Activated CD8-positive, alpha-beta T cell treated with anti-CD3 and anti-CD28 coated beads for 36 hours (primary cell): ENCODE data around the gene LRFN3. TPM values are rescaled to one million over a fixed set of nuclear protein-coding genes. Genes with fewer than 3 reads are reported as not detected.
A peak's percentile ranks its signal among the peaks of the same experiment; 100 is the strongest.

ENCODE experiments used
- ATAC-seq: fragments of 200-7000 bp; cut with Tn5 transposase; one replicate; pipeline ENCODE4 v1.10.0; 2021; ENCODE audit warnings: mild to moderate bottlenecking, moderate library complexity
- CTCF ChIA-PET: fragments of 350-600 bp; sonication (Branson Sonifier 250); formaldehyde crosslinking; loops from one replicate; lab custom pipeline; 2021; ENCODE audit warnings: antibody characterized with exemption; lab: Charles Lee
- POLR2A ChIA-PET: fragments of 350-600 bp; sonication (Branson Sonifier 250); formaldehyde crosslinking; loops from one replicate; lab custom pipeline; 2021; ENCODE audit warnings: antibody characterized with exemption; lab: Charles Lee
- DNase-seq: peaks from one replicate; pipeline ENCODE4 v3.0.0-alpha.2; 2020
- H3K27ac Mint-ChIP-seq: one replicate; pipeline ENCODE4 v1.8.0; 2021; ENCODE audit warnings: mild to moderate bottlenecking, mixed read lengths
- H3K27me3 Mint-ChIP-seq: one replicate; pipeline ENCODE4 v1.8.0; 2021; ENCODE audit warnings: mixed read lengths
- H3K36me3 Mint-ChIP-seq: one replicate; pipeline ENCODE4 v1.8.0; 2021; ENCODE audit warnings: low read depth, mixed read lengths
- H3K4me1 Mint-ChIP-seq: one replicate; pipeline ENCODE4 v1.8.0; 2021; ENCODE audit warnings: low read depth, mixed read lengths
- H3K4me3 Mint-ChIP-seq: one replicate; pipeline ENCODE4 v1.8.0; 2021; ENCODE audit warnings: mild to moderate bottlenecking, moderate library complexity, mixed read lengths
- H3K9me3 Mint-ChIP-seq: one replicate; pipeline ENCODE4 v1.8.0; 2021; ENCODE audit warnings: mixed read lengths
- CTCF ChIP-seq: fragments of 200-600 bp; IDR thresholded peaks from one replicate; pipeline ENCODE4 v1.8.0; 2022; ENCODE audit warnings: antibody characterized with exemption, mild to moderate bottlenecking
- intact Hi-C: fragments of 100-400 bp; cut with micrococcal nuclease; formaldehyde crosslinking; loops from one replicate; pipeline ENCODE4 v1.10.0; 2022
- total RNA-seq, 2 experiments: library from RNA; stranded (reverse); gene quantifications; one replicate each; pipeline ENCODE4 v1.2.3, GENCODE V29; 2021

Gene LRFN3
- total RNA-seq, 2 experiments from 2014 or later: 4.8 to 6.6 TPM

GRCh38 chr19:35931161-35931873, 4.9 kb upstream of the LRFN3 start:
- no peaks in the 10 kb centered on the region for H3K36me3 Mint-ChIP-seq
- TF ChIP-seq CTCF: peak; percentile 82
- ATAC-seq (peak; percentile 98), DNase-seq (peak; percentile 99)
- peak overlapping the region; percentile 91 for H3K27ac Mint-ChIP-seq
- H3K9me3 Mint-ChIP-seq: no peaks in the 10 kb centered on the region
- peaks cover 28% of the 10 kb centered on the region for H3K4me1 Mint-ChIP-seq
- H3K27me3 Mint-ChIP-seq: no peaks in the 10 kb centered on the region
- ChIA-PET POLR2A (interaction anchor here (0.8 to 3.1 kb wide), 7 partner anchors 16 to 218 kb away, joined by 3 to 13 read pairs (median 3); no protein-coding TSS in a partner anchor), CTCF (interaction anchor here (0.6 to 7.0 kb wide), 22 partner anchors 9 to 239 kb away, joined by 3 to 88 read pairs (median 4); no protein-coding TSS in a partner anchor)
- peak overlapping the region; percentile 76 for H3K4me3 Mint-ChIP-seq
- intact Hi-C loops: loop anchor here (1.0 to 10.0 kb wide), 3 partner anchors 31 to 217 kb away; partner anchors contain the start of genes KMT2B and NFKBID

GRCh38 chr19:35931874-35932202, 4.3 kb upstream of the LRFN3 start:
- H3K4me1 Mint-ChIP-seq: peaks cover 28% of the 10 kb centered on the region
- CTCF ChIA-PET: interaction anchor here (0.6 to 7.0 kb wide), 11 partner anchors 10 to 239 kb away, joined by 3 to 88 read pairs (median 4); no protein-coding TSS in a partner anchor
- POLR2A ChIA-PET: interaction anchor here (1.0 to 3.1 kb wide), 2 partner anchors 26 to 49 kb away, joined by 3 to 13 read pairs; no protein-coding TSS in a partner anchor
- no peaks in the 10 kb centered on the region for H3K27me3 Mint-ChIP-seq
- DNase-seq (no peak), ATAC-seq (peak; percentile 6)
- peak; percentile 55 for TF ChIP-seq CTCF
- intact Hi-C loops: loop anchor here (1.0 to 10.0 kb wide), 3 partner anchors 31 to 217 kb away; partner anchors contain the start of genes KMT2B and NFKBID
- peak overlapping the region; percentile 34 for H3K4me3 Mint-ChIP-seq
- no peaks in the 10 kb centered on the region for H3K9me3 Mint-ChIP-seq
- no peaks in the 10 kb centered on the region for H3K36me3 Mint-ChIP-seq
- H3K27ac Mint-ChIP-seq: no peak overlapping the region

GRCh38 chr19:35932291-35932936, 3.8 kb upstream of the LRFN3 start:
- Mint-ChIP-seq H3K4me3 (peak overlapping the region; percentile 34), H3K27me3 (no peaks in the 10 kb centered on the region), H3K27ac (no peak overlapping the region), H3K4me1 (peaks cover 28% of the 10 kb centered on the region), H3K36me3 (no peaks in the 10 kb centered on the region), H3K9me3 (no peaks in the 10 kb centered on the region)
- intact Hi-C loops: loop anchor here (10.0 kb wide), 1 partner anchor 218 kb away; the partner anchor contains the start of gene KMT2B
- POLR2A ChIA-PET: interaction anchor here (3.1 kb wide), 1 partner anchor 50 kb away, joined by 13 read pairs; no protein-coding TSS in a partner anchor
- no peak for DNase-seq
- CTCF ChIA-PET: interaction anchor here (0.6 to 7.0 kb wide), 9 partner anchors 12 to 238 kb away, joined by 3 to 88 read pairs (median 5); no protein-coding TSS in a partner anchor
- ATAC-seq: no peak
- TF ChIP-seq CTCF: no peak

GRCh38 chr19:35936738-35937268, 629 bp downstream of the LRFN3 start:
- ATAC-seq (no peak), DNase-seq (no peak)
- no peaks in the 10 kb centered on the region for H3K36me3 Mint-ChIP-seq
- intact Hi-C loops: loop anchor here (10.0 kb wide), 1 partner anchor 222 kb away; the partner anchor contains the start of gene KMT2B
- H3K9me3 Mint-ChIP-seq: no peaks in the 10 kb centered on the region
- peak overlapping the region; percentile 59 for H3K4me3 Mint-ChIP-seq
- TF ChIP-seq CTCF: no peak
- no peaks in the 10 kb centered on the region for H3K27me3 Mint-ChIP-seq
- CTCF ChIA-PET: no interaction called here
- H3K27ac Mint-ChIP-seq: no peak overlapping the region
- POLR2A ChIA-PET: interaction anchor here (0.5 to 1.0 kb wide), 2 partner anchors 19 to 33 kb away, joined by 3 read pairs; no protein-coding TSS in a partner anchor
- peaks cover 26% of the 10 kb centered on the region for H3K4me1 Mint-ChIP-seq
